Spleen (tissue), 11 donors: Measurements from ENCODE around the gene CCIN. TPM values are rescaled to one million over a fixed set of nuclear protein-coding genes. Genes with fewer than 3 reads are reported as not detected.
"Not testable (repeated sequence)": the region's sequence is repeated elsewhere in the genome, so short reads cannot be mapped to it uniquely, and the experiment has no call there.

ENCODE experiments used
- DNase-seq: peaks from one replicate; pipeline ENCODE4 v3.0.0-alpha.2; 2020
- H3K27ac ChIP-seq, 8 donors: fragments of 200-600 bp; sonication (generic) in 7 of 8; 1 replicate in 4 of 8; 2 replicates in 4 of 8; pipeline versions ENCODE4 v1.5.0 to v1.8.0; 2016 to 2021; ENCODE audit warnings: inconsistent platforms in 4 of 8, mild to moderate bottlenecking in 4 of 8, moderate library complexity in 1 of 8
- H3K27me3 ChIP-seq, 7 donors: fragments of 200-600 bp; sonication (generic) in 6 of 7; replicated peaks in 1 of 7; 1 replicate in 4 of 7; 2 replicates in 3 of 7; pipeline versions ENCODE4 v1.5.0 to v1.8.0; 2016 to 2021; ENCODE audit warnings: inconsistent platforms in 3 of 7, mild to moderate bottlenecking in 1 of 7
- H3K36me3 ChIP-seq, 6 donors: fragments of 200-600 bp; sonication (generic) in 5 of 6; 1 replicate in 4 of 6; 2 replicates in 2 of 6; pipeline versions ENCODE4 v1.5.0 to v1.8.0; 2016 to 2021; ENCODE audit warnings: inconsistent platforms in 2 of 6
- H3K4me1 ChIP-seq, 6 donors: fragments of 200-600 bp; sonication (generic) in 5 of 6; 1 replicate in 3 of 6; 2 replicates in 3 of 6; pipeline versions ENCODE4 v1.5.0 to v1.8.0; 2016 to 2021; ENCODE audit warnings: inconsistent platforms in 3 of 6
- H3K4me3 ChIP-seq, 8 donors: fragments of 200-600 bp; sonication (generic) in 7 of 8; 1 replicate in 4 of 8; 2 replicates in 4 of 8; pipeline versions ENCODE4 v1.5.0 to v1.8.0; 2016 to 2021; ENCODE audit warnings: inconsistent platforms in 4 of 8, mild to moderate bottlenecking in 4 of 8, moderate library complexity in 2 of 8
- H3K9me3 ChIP-seq, 8 donors: fragments of 200-600 bp; sonication (generic) in 7 of 8; 1 replicate in 4 of 8; 2 replicates in 4 of 8; pipeline versions ENCODE4 v1.5.0 to v1.8.0; 2016 to 2021; ENCODE audit warnings: inconsistent platforms in 4 of 8
- CTCF ChIP-seq, 11 experiments: fragments of 200-600 bp in 7 of 11; fragments of 450-650 bp in 4 of 11; sonication (generic) in 4 of 11; IDR thresholded peaks in 8 of 11; conservative IDR thresholded peaks in 3 of 11; 1 replicate in 7 of 11; 2 replicates in 4 of 11; pipeline versions ENCODE4 v1.4.0 to v1.8.0; 2016 to 2021; ENCODE audit warnings: antibody characterized with exemption in 11 of 11, inconsistent platforms in 4 of 11, mild to moderate bottlenecking in 1 of 11
- POLR2A ChIP-seq, 3 donors: fragments of 450-650 bp; IDR thresholded peaks; one replicate each; pipeline ENCODE4 v1.5.1; 2017; ENCODE audit warnings: antibody characterized with exemption in 3 of 3, mild to moderate bottlenecking in 1 of 3
- POLR2AphosphoS5 ChIP-seq, 3 donors: sonication (generic); formaldehyde crosslinking; IDR thresholded peaks; one replicate each; pipeline ENCODE4 v1.5.1; 2017; ENCODE audit warnings: antibody characterized with exemption in 3 of 3
- WGBS, 5 donors: extraction: QIAGEN DNeasy Blood & Tissue Kit in 3 of 5; methylation state at CpG; one replicate each; pipeline versions ENCODE4 v1.1.5 to v1.1.7; 2013 to 2018; 5-methylcytosine and 5-hydroxymethylcytosine counted together
- intact Hi-C: fragments of 100-400 bp; cut with DNase I; formaldehyde crosslinking; loops from one replicate; pipeline ENCODE4 v1.15.0; 2023; ENCODE audit warnings: low total_unique reads
- polyA plus RNA-seq, 3 donors: library from polyadenylated mRNA; stranded (reverse); fragments of 200-250 nt; gene quantifications; one replicate each; pipeline ENCODE4 v1.2.1, GENCODE V29; 2013
- total RNA-seq, 7 donors: library from RNA; depleted of rRNA in 3 of 7; stranded (reverse); fragments of >200 nt in 3 of 7; fragmentation: NEBNext Ultra II Directional in 4 of 7; extraction: Animal tissue kit (Norgen Biotek cat#: 25700) in 4 of 7; gene quantifications; one replicate each; pipeline versions ENCODE4 v1.1.0 to v1.2.1, GENCODE V29; 2016 to 2021
- donor health status: healthy with polysubstance abuse.
- donor health status: DM: no; HTN: no; CAD: no; lungs with moderate emphysema.
- donor health status: DM: no; HTN: no; CAD: no.
- donor health status: Bipolar disorder and iron deficiency.
- donor health status: healthy.
- donor health status: DM: no; HTN: no; CAD: no.
- donor health status: DM: yes; HTN: yes; CAD: no.

Gene CCIN
- total and polyA plus RNA-seq, 10 donors, result 0.03 to 1.0 (median 0.13) TPM; not detected in 3

GRCh38 chr9:36177571-36177970 lies 8.4 kb downstream of the CCIN start:
- DNase-seq, result no peak
- Histone ChIP-seq H3K36me3 (no peaks in the 10 kb centered on the region), H3K27me3 (no peaks in the 10 kb centered on the region), H3K9me3 (no peaks in the 10 kb centered on the region), H3K27ac (no peak overlapping the region), H3K4me1 (no peaks in the 10 kb centered on the region), H3K4me3 (no peak overlapping the region)
- TF ChIP-seq CTCF (IDR thresholded peaks at IDR 0.05 in 8 of 11, conservative IDR thresholded peaks at IDR 0.05 in 3 of 11), result no peak
- TF ChIP-seq POLR2A (IDR thresholded peaks at IDR 0.05), result no peak
- TF ChIP-seq POLR2AphosphoS5 (IDR thresholded peaks at IDR 0.05), result no peak
- 89 to 97% (median 90%) methylated on average over 4 of the region's 4 CpGs for WGBS, 5 donors
- intact Hi-C loops, result no loop called here

GRCh38 chr9:36180243-36180642 lies 11.1 kb downstream of the CCIN start:
- H3K9me3 ChIP-seq, H3K27me3 ChIP-seq, H3K4me1 ChIP-seq, H3K36me3 ChIP-seq, H3K27ac ChIP-seq, H3K4me3 ChIP-seq, DNase-seq, intact Hi-C loops: not testable (repeated sequence)
- WGBS, 5 donors, result 85 to 93% (median 89%) methylated on average over 6 of the region's 6 CpGs

- intact Hi-C loops, result no loop called here
- no peak for DNase-seq
- peaks cover 8 to 35% (median 18%) of the 10 kb centered on the region in 6 donors for H3K4me1 ChIP-seq
- H3K4me3 ChIP-seq, result no peak overlapping the region
- no peaks in the 10 kb centered on the region for H3K27me3 ChIP-seq
- H3K27ac ChIP-seq, result peak overlapping the region in 2 of 8 donors; percentile 3 to 30
- no peaks in the 10 kb centered on the region for H3K36me3 ChIP-seq
- TF ChIP-seq CTCF (IDR thresholded peaks at IDR 0.05 in 8 of 11, conservative IDR thresholded peaks at IDR 0.05 in 3 of 11) (no peak), POLR2A (IDR thresholded peaks at IDR 0.05) (no peak), POLR2AphosphoS5 (IDR thresholded peaks at IDR 0.05) (no peak)
- H3K9me3 ChIP-seq, result no peaks in the 10 kb centered on the region
Observed at GRCh38 chr9:36187414-36187813, 18.2 kb downstream of the CCIN start.

- Histone ChIP-seq H3K27ac (no peak overlapping the region), H3K27me3 (no peaks in the 10 kb centered on the region), H3K9me3 (no peaks in the 10 kb centered on the region), H3K36me3 (no peaks in the 10 kb centered on the region), H3K4me3 (no peak overlapping the region), H3K4me1 (peaks cover 16 to 43% (median 26%) of the 10 kb centered on the region in 6 donors)
- 93 to 98% (median 95%) methylated on average over 5 of the region's 5 CpGs for WGBS, 5 donors
- no peak for DNase-seq
- TF ChIP-seq POLR2AphosphoS5 (IDR thresholded peaks at IDR 0.05) (no peak), POLR2A (IDR thresholded peaks at IDR 0.05) (no peak), CTCF (IDR thresholded peaks at IDR 0.05 in 8 of 11, conservative IDR thresholded peaks at IDR 0.05 in 3 of 11) (no peak)
- intact Hi-C loops, result no loop called here
Observed at GRCh38 chr9:36188212-36188611, 19.0 kb downstream of the CCIN start.

- TF ChIP-seq POLR2AphosphoS5 (IDR thresholded peaks at IDR 0.05) (no peak), CTCF (IDR thresholded peaks at IDR 0.05 in 8 of 11, conservative IDR thresholded peaks at IDR 0.05 in 3 of 11) (no peak), POLR2A (IDR thresholded peaks at IDR 0.05) (no peak)
- no peak for DNase-seq
- H3K27ac ChIP-seq, result peak overlapping the region; percentile 88 to 97 (median 91)
- peaks cover 22 to 60% (median 44%) of the 10 kb centered on the region in 6 donors for H3K4me1 ChIP-seq
- intact Hi-C loops, result no loop called here
- peaks cover 0 to 12% (median 0%) of the 10 kb centered on the region in 6 donors for H3K36me3 ChIP-seq
- H3K27me3 ChIP-seq, result no peaks in the 10 kb centered on the region
- H3K4me3 ChIP-seq, result peak overlapping the region; percentile 77 to 99 (median 95)
- no peaks in the 10 kb centered on the region for H3K9me3 ChIP-seq
- WGBS, 5 donors, result 4 to 10% (median 8%) methylated on average over 9 of the region's 9 CpGs
Observed at GRCh38 chr9:36189976-36190375, 20.8 kb downstream of the CCIN start.
